HepG2 (cell line): Measurements from ENCODE around the gene CCDC85C. TPM values are rescaled to one million over a fixed set of nuclear protein-coding genes. Genes with fewer than 3 reads are reported as not detected.

Experiments used
- AKAP8 ChIP-seq: sonication (generic); formaldehyde crosslinking; IDR thresholded peaks from 2 replicates; pipeline ENCODE4 v1.5.1; 2020; ENCODE audit warnings: mild to moderate bottlenecking, missing genetic modification reagents
- ATF1 ChIP-seq: IDR thresholded peaks from 2 replicates; pipeline ENCODE4 v1.6.1; 2016; ENCODE audit warnings: mild to moderate bottlenecking, control low read depth
- ELF4 ChIP-seq: sonication (generic); formaldehyde crosslinking; IDR thresholded peaks from 2 replicates; pipeline ENCODE4 v1.5.0; 2020; ENCODE audit warnings: missing genetic modification reagents, mild to moderate bottlenecking, moderate library complexity, borderline replicate concordance
- MXD3 ChIP-seq: IDR thresholded peaks from 2 replicates; pipeline ENCODE4 v1.6.1; 2016; ENCODE audit warnings: mild to moderate bottlenecking, missing biosample characterization, missing genetic modification reagents
- PHF20 ChIP-seq: sonication (generic); formaldehyde crosslinking; IDR thresholded peaks from 2 replicates; pipeline ENCODE4 v1.5.0; 2020; ENCODE audit warnings: mild to moderate bottlenecking, missing genetic modification reagents
- PRDM15 ChIP-seq: sonication (generic); formaldehyde crosslinking; IDR thresholded peaks from 2 replicates; pipeline ENCODE4 v1.4.0; 2020; ENCODE audit warnings: missing genetic modification reagents
- RFXAP ChIP-seq: sonication (generic); formaldehyde crosslinking; IDR thresholded peaks from 2 replicates; pipeline ENCODE4 v1.4.0; 2020; ENCODE audit warnings: missing genetic modification reagents, borderline replicate concordance
- SALL2 ChIP-seq: sonication (generic); formaldehyde crosslinking; IDR thresholded peaks from 2 replicates; pipeline ENCODE4 v1.8.1; 2023; ENCODE audit warnings: mild to moderate bottlenecking, missing genetic modification reagents, inconsistent platforms
- SKIL ChIP-seq: sonication (generic); formaldehyde crosslinking; IDR thresholded peaks from 2 replicates; pipeline ENCODE4 v1.8.0; 2022; ENCODE audit warnings: missing genetic modification reagents, mild to moderate bottlenecking, moderate library complexity, borderline replicate concordance
- SOX5 ChIP-seq: IDR thresholded peaks from 2 replicates; pipeline ENCODE4 v1.6.1; 2016; ENCODE audit warnings: borderline replicate concordance
- TIGD3 ChIP-seq: sonication (generic); formaldehyde crosslinking; IDR thresholded peaks from 2 replicates; pipeline ENCODE4 v1.5.1; 2020; ENCODE audit warnings: mild to moderate bottlenecking, missing genetic modification reagents, borderline replicate concordance
- ZGPAT ChIP-seq: IDR thresholded peaks from 2 replicates; pipeline ENCODE4 v1.6.1; 2016; ENCODE audit warnings: mild to moderate bottlenecking
- ZNF280B ChIP-seq: sonication (generic); formaldehyde crosslinking; IDR thresholded peaks from 2 replicates; pipeline ENCODE4 v1.5.0; 2020; ENCODE audit warnings: missing genetic modification reagents, mild to moderate bottlenecking, borderline replicate concordance
- ZNF616 ChIP-seq: sonication (generic); formaldehyde crosslinking; IDR thresholded peaks from 2 replicates; pipeline ENCODE4 v1.5.0; 2020; ENCODE audit warnings: low read depth, mild to moderate bottlenecking, missing genetic modification reagents
- ZNF660 ChIP-seq: sonication (generic); formaldehyde crosslinking; IDR thresholded peaks from 2 replicates; pipeline ENCODE4 v1.5.1; 2020; ENCODE audit warnings: mild to moderate bottlenecking, low read depth, missing genetic modification reagents, borderline replicate concordance
- ZNF775 ChIP-seq: sonication (generic); formaldehyde crosslinking; IDR thresholded peaks from 2 replicates; pipeline ENCODE4 v1.4.0; 2020; ENCODE audit warnings: missing genetic modification reagents, mild to moderate bottlenecking, moderate library complexity, borderline replicate concordance
- polyA plus RNA-seq, 8 experiments: library from polyadenylated mRNA; depleted of rRNA in 3 of 8; stranded (reverse) in 7 of 8; unstranded in 1 of 8; fragments of >200 nt; fragmentation: Illumina TruSeq in 4 of 8; extraction: Trizol in 4 of 8; gene quantifications; 2 replicates each; pipeline versions ENCODE4 v1.2.1 to v1.2.3, GENCODE V29; 2011 to 2016; ENCODE audit warnings: low read depth in 4 of 8, missing spikeins in 1 of 8, mixed read lengths in 1 of 8; ENCODE audit not compliant: insufficient read depth in 1 of 8
- total RNA-seq, 5 experiments: library from RNA; depleted of rRNA; stranded (reverse); fragments of >200 nt; fragmentation: Illumina TruSeq; extraction: Trizol; gene quantifications; 2 replicates each; pipeline ENCODE4 v1.2.3, GENCODE V29; 2016; ENCODE audit warnings: low read depth in 1 of 5

Gene CCDC85C
- total and polyA plus RNA-seq, 2 of the 13 experiments (the other 11 are each of a cell fraction or from before 2014, with no cell fraction given) = 18.8 to 43.8 TPM

- TF ChIP-seq PRDM15 (CRISPR knock-in tag) (no peak), ZNF775 (no peak), TIGD3 (no peak), PHF20 (peak; percentile 91), SKIL (CRISPR knock-in tag) (no peak), RFXAP (CRISPR knock-in tag) (peak; percentile 90), ELF4 (CRISPR knock-in tag) (no peak), SALL2 (CRISPR knock-in tag) (no peak), AKAP8 (CRISPR knock-in tag) (no peak), ZNF616 (CRISPR knock-in tag) (no peak; the same call in 1 of the 2 replicates), ZNF660 (CRISPR knock-in tag) (no peak), MXD3 (CRISPR knock-in tag) (no peak; the same call in none of the 2 replicates), ZGPAT (CRISPR knock-in tag) (peak; percentile 75), ZNF280B (CRISPR knock-in tag) (peak; percentile 87; the same call in 1 of the 2 replicates), SOX5 (CRISPR knock-in tag) (peak; percentile 38; the same call in 1 of the 2 replicates), ATF1 (CRISPR knock-in tag) (peak; percentile 99)
Observed at GRCh38 chr14:99480917-99481744, 122.9 kb downstream of the CCDC85C start, which contains the start of gene CCNK (continued).
